A673 (cell line): ENCODE measurements around the gene CHD9.

Source experiments
- CTCF ChIP-seq: fragments of 300-800, 200-600 bp; sonication (generic); conservative IDR thresholded peaks from 2 replicates; pipeline ENCODE4 v1.5.1; 2017; ENCODE audit warnings: low read depth, mild to moderate bottlenecking, antibody characterized with exemption, low read length, moderate library complexity, mixed read lengths
- EZH2 ChIP-seq: fragments of 200-600 bp; sonication (generic); IDR thresholded peaks from 2 replicates; pipeline ENCODE4 v1.6.1; 2017; ENCODE audit warnings: borderline replicate concordance, low read depth, mild to moderate bottlenecking, mixed read lengths, antibody characterized with exemption, low read length; ENCODE audit not compliant: poor library complexity, severe bottlenecking

- TF ChIP-seq CTCF (no peak), EZH2 (no peak)
Measured at GRCh38 chr16:53094013-53094630, 39.3 kb downstream of the CHD9 start.
